ENCODE results near the gene NXT2.
"Not testable (repeated sequence)": the region's sequence is repeated elsewhere in the genome, so short reads cannot be mapped to it uniquely, and the experiment has no call there.

NXT2 gene

GRCh38 chrX:109536439-109537323 is at the start of gene NXT2:
Gene NXT2 (plus strand): TSS chrX:109536844. CDS start chrX:109537007, 163 bp downstream.
- DNase-seq = peak; percentile 71

GRCh38 chrX:109487640-109488039 is 49.0 kb upstream of the NXT2 start:
- DNase-seq = no peak

GRCh38 chrX:109489174-109489573 is 47.5 kb upstream of the NXT2 start:
- no peak for DNase-seq

- DNase-seq = no peak
Observed at GRCh38 chrX:109498434-109498833, 38.2 kb upstream of the NXT2 start.

- no peak for DNase-seq
Observed at GRCh38 chrX:109501176-109501575, 35.5 kb upstream of the NXT2 start.

GRCh38 chrX:109508915-109509314 is 27.7 kb upstream of the NXT2 start:
- DNase-seq = no peak

- no peak for DNase-seq
Observed at GRCh38 chrX:109511113-109511512, 25.5 kb upstream of the NXT2 start.

GRCh38 chrX:109519001-109519400 is 17.6 kb upstream of the NXT2 start:
- DNase-seq = no peak

- no peak for DNase-seq
Observed at GRCh38 chrX:109533005-109533404, 3.6 kb upstream of the NXT2 start.

GRCh38 chrX:109533631-109534030 is 3.0 kb upstream of the NXT2 start:
- no peak for DNase-seq

- no peak for DNase-seq
Observed at GRCh38 chrX:109534933-109535332, 1.7 kb upstream of the NXT2 start.

GRCh38 chrX:109535578-109535977 is 1.1 kb upstream of the NXT2 start:
- no peak for DNase-seq

GRCh38 chrX:109537324-109537665 is 651 bp downstream of the NXT2 start:
- peak; percentile 47 for DNase-seq

GRCh38 chrX:109539007-109539406 is 2.4 kb downstream of the NXT2 start:
- not testable (repeated sequence) for DNase-seq

GRCh38 chrX:109553862-109554261 is 17.2 kb downstream of the NXT2 start:
- DNase-seq = no peak

GRCh38 chrX:109576083-109576482 is 39.4 kb downstream of the NXT2 start:
- DNase-seq = not testable (repeated sequence)

GRCh38 chrX:109577055-109577454 is 40.4 kb downstream of the NXT2 start:
- no peak for DNase-seq

GRCh38 chrX:109578916-109579315 is 42.3 kb downstream of the NXT2 start:
- DNase-seq = no peak

- DNase-seq = no peak
Observed at GRCh38 chrX:109585488-109585887, 48.8 kb downstream of the NXT2 start.

- DNase-seq = no peak
Observed at GRCh38 chrX:109590176-109590575, 53.5 kb downstream of the NXT2 start.

Data from kidney glomerular epithelial cell (primary cell).